GM23338 (cell line): ENCODE results near the gene PLS1. TPM values are rescaled to one million over a fixed set of nuclear protein-coding genes. Genes with fewer than 3 reads are reported as not detected.
"Not testable (repeated sequence)": the region's sequence is repeated elsewhere in the genome, so short reads cannot be mapped to it uniquely, and the experiment has no call there.

Experiments
- ATAC-seq: fragments of 200-7000 bp; cut with Tn5 transposase; 3 replicates; pipeline ENCODE4 v1.9.1; 2020
- DNase-seq: peaks from one replicate; pipeline ENCODE4 v3.0.0-alpha.2; 2015; ENCODE audit warnings: low spot score
- H2AFZ ChIP-seq: fragments of 200-600 bp; sonication (generic); 2 replicates; pipeline ENCODE4 v1.8.0; 2016; ENCODE audit warnings: antibody characterized with exemption, mild to moderate bottlenecking, moderate library complexity
- H3F3A ChIP-seq: fragments of 200-600 bp; sonication (generic); replicated peaks from 2 replicates; pipeline ENCODE4 v1.8.0; 2017; ENCODE audit warnings: antibody characterized with exemption, mixed run types, low read depth
- H3K27ac ChIP-seq: fragments of 200-600 bp; sonication (generic); 2 replicates; pipeline ENCODE4 v1.6.1; 2016; ENCODE audit warnings: low read depth
- H3K27me3 ChIP-seq: fragments of 200-600 bp; sonication (generic); 2 replicates; pipeline ENCODE4 v1.8.0; 2016; ENCODE audit warnings: mild to moderate bottlenecking, mixed run types, moderate library complexity; ENCODE audit not compliant: insufficient read depth
- H3K36me3 ChIP-seq: fragments of 200-600 bp; sonication (generic); 2 replicates; pipeline ENCODE4 v1.8.0; 2016; ENCODE audit warnings: mild to moderate bottlenecking; ENCODE audit not compliant: insufficient read depth
- H3K4me1 ChIP-seq: fragments of 200-600 bp; sonication (generic); 2 replicates; pipeline ENCODE4 v1.8.0; 2016; ENCODE audit warnings: mild to moderate bottlenecking, moderate library complexity; ENCODE audit not compliant: insufficient read depth
- H3K4me2 ChIP-seq: fragments of 200-600 bp; sonication (generic); 2 replicates; pipeline ENCODE4 v1.7.1; 2017; ENCODE audit warnings: mixed run types
- H3K4me3 ChIP-seq: fragments of 200-600 bp; sonication (generic); 2 replicates; pipeline ENCODE4 v1.6.1; 2016; ENCODE audit warnings: mixed run types
- H3K79me2 ChIP-seq: fragments of 200-600 bp; sonication (generic); replicated peaks from 2 replicates; pipeline ENCODE4 v1.8.0; 2017; ENCODE audit warnings: mild to moderate bottlenecking; ENCODE audit not compliant: insufficient read depth
- H3K9me2 ChIP-seq: fragments of 200-600 bp; sonication (generic); 2 replicates; pipeline ENCODE4 v1.8.0; 2017; ENCODE audit not compliant: insufficient read depth
- H4K20me1 ChIP-seq: fragments of 200-600 bp; sonication (generic); replicated peaks from 2 replicates; pipeline ENCODE4 v1.8.0; 2017; ENCODE audit warnings: mild to moderate bottlenecking; ENCODE audit not compliant: insufficient read depth
- H3K27ac Mint-ChIP-seq: 2 replicates; pipeline ENCODE4 v1.8.0; 2020; ENCODE audit warnings: inconsistent platforms, mild to moderate bottlenecking, moderate library complexity, mixed read lengths
- H3K27me3 Mint-ChIP-seq: 3 replicates; pipeline ENCODE4 v1.8.0; 2022; ENCODE audit warnings: low read depth, mild to moderate bottlenecking, moderate library complexity, mixed read lengths, inconsistent platforms; ENCODE audit not compliant: insufficient read depth, poor library complexity
- H3K36me3 Mint-ChIP-seq: 3 replicates; pipeline ENCODE4 v1.8.0; 2021; ENCODE audit warnings: low read depth, mild to moderate bottlenecking, inconsistent platforms, moderate library complexity, mixed read lengths
- H3K4me1 Mint-ChIP-seq: 3 replicates; pipeline ENCODE4 v1.8.0; 2020; ENCODE audit warnings: mild to moderate bottlenecking, inconsistent platforms, mixed read lengths
- H3K4me3 Mint-ChIP-seq: 3 replicates; pipeline ENCODE4 v1.8.0; 2021; ENCODE audit warnings: moderate library complexity, mild to moderate bottlenecking, inconsistent platforms, mixed read lengths
- H3K9me3 Mint-ChIP-seq: 3 replicates; pipeline ENCODE4 v1.8.0; 2020; ENCODE audit warnings: moderate library complexity, mild to moderate bottlenecking, inconsistent platforms, mixed read lengths
- CREB1 ChIP-seq: fragments of 250-450 bp; sonication (Bioruptor Pico); IDR thresholded peaks from 2 replicates; pipeline ENCODE4 v1.5.0; 2020; ENCODE audit warnings: low read depth, mild to moderate bottlenecking, moderate library complexity
- EZH2 ChIP-seq: fragments of 200-600 bp; sonication (generic); IDR thresholded peaks from one replicate; pipeline ENCODE4 v1.8.0; 2017; ENCODE audit warnings: antibody characterized with exemption, mild to moderate bottlenecking, low read depth; ENCODE audit not compliant: unreplicated experiment
- EZH2phosphoT487 ChIP-seq: fragments of 200-600 bp; sonication (generic); IDR thresholded peaks from one replicate; pipeline ENCODE4 v1.8.1; 2018; ENCODE audit warnings: antibody characterized with exemption; ENCODE audit not compliant: unreplicated experiment
- NANOG ChIP-seq: IDR thresholded peaks from 2 replicates; pipeline ENCODE4 v1.6.1; 2016; ENCODE audit warnings: antibody characterized with exemption, borderline replicate concordance
- ZNF331 ChIP-seq: fragments of 250-450 bp; sonication (Bioruptor Pico); IDR thresholded peaks from 2 replicates; pipeline ENCODE4 v1.5.0; 2020; ENCODE audit warnings: low read depth, mild to moderate bottlenecking, moderate library complexity
- polyA plus RNA-seq: library from polyadenylated mRNA; unstranded; fragments of >200 nt; fragmentation: Nextera tagmentation; extraction: Ambion mirVana; gene quantifications from 2 replicates; pipeline ENCODE4 v1.2.1, GENCODE V29; 2016
- total RNA-seq: library from RNA; depleted of rRNA; stranded (reverse); fragments of >200 nt; shearing (Covaris generic); gene quantifications from 2 replicates; pipeline ENCODE4 v1.2.3, GENCODE V29; 2014
- TF ChIP-seq, protein P1 (sequence below), 2 experiments: fragments of 200-600 bp in 1 of 2; sonication (generic) in 1 of 2; conservative IDR thresholded peaks; 2 replicates each; pipeline versions ENCODE4 v1.5.1 to v1.6.1; 2016 to 2017; ENCODE audit warnings: antibody characterized with exemption in 2 of 2, low read depth in 2 of 2, mild to moderate bottlenecking in 2 of 2, moderate library complexity in 1 of 2
- TF ChIP-seq, protein P2 (sequence below): fragments of 250-450 bp; sonication (Bioruptor Pico); IDR thresholded peaks from 2 replicates; pipeline ENCODE4 v1.5.0; 2020; ENCODE audit warnings: mild to moderate bottlenecking, moderate library complexity

PLS1 gene
- total and polyA plus RNA-seq, 2 experiments from 2014 or later: 18.4 to 42.2 TPM

DNA sequence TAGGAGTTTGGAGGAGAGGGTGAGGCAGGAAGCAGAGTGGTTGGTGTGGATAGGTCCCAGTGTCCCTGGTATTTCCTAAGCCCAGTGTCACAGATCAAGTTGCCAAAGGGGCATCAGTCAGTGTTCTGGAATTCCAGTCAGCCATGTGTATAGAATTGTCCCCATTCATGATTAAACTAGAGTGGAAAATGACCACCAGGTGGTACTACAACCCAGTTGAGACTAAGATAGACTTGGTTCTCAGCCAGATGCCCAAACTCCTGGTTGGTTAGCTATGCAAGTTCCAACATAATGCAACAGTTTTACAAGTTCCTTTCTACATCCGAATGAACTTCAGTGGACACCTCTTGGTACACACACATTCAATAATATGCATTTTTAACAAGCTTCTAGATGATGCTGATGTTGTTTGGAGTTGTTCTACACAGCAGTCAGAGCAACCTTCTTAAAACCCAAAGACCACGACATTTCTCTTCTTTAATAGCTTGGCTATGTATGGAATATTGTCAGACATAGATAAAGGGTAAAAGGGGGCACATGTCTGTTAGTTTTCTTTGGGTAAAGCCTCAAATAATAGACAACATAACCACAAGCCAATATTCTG, 9.3 kb upstream of the PLS1 start:
- Histone ChIP-seq H4K20me1 (no peaks in the 10 kb centered on the region), H3K27ac (no peak overlapping the region), H3K9me2 (no peaks in the 10 kb centered on the region), H3K4me2 (no peak overlapping the region), H3K4me1 (no peaks in the 10 kb centered on the region), H3K79me2 (no peaks in the 10 kb centered on the region), H3K27me3 (no peaks in the 10 kb centered on the region), H2AFZ (no peak overlapping the region), H3K4me3 (no peak overlapping the region), H3F3A (no peaks in the 10 kb centered on the region), H3K36me3 (no peaks in the 10 kb centered on the region)
- TF ChIP-seq CREB1 (CRISPR knock-in tag): no peak
- TF ChIP-seq, protein P1, sequence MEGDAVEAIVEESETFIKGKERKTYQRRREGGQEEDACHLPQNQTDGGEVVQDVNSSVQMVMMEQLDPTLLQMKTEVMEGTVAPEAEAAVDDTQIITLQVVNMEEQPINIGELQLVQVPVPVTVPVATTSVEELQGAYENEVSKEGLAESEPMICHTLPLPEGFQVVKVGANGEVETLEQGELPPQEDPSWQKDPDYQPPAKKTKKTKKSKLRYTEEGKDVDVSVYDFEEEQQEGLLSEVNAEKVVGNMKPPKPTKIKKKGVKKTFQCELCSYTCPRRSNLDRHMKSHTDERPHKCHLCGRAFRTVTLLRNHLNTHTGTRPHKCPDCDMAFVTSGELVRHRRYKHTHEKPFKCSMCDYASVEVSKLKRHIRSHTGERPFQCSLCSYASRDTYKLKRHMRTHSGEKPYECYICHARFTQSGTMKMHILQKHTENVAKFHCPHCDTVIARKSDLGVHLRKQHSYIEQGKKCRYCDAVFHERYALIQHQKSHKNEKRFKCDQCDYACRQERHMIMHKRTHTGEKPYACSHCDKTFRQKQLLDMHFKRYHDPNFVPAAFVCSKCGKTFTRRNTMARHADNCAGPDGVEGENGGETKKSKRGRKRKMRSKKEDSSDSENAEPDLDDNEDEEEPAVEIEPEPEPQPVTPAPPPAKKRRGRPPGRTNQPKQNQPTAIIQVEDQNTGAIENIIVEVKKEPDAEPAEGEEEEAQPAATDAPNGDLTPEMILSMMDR (conservative IDR thresholded peaks at IDR 0.05; ENCODE audit: low read depth in 2 of 2): peak; percentile 69 to 84
- no peaks in the 10 kb centered on the region; the same call in 2 of the 3 replicates for H3K4me1 Mint-ChIP-seq
- ATAC-seq: peak; percentile 94
- no peak overlapping the region for H3K4me3 Mint-ChIP-seq
- no peak overlapping the region for H3K27ac Mint-ChIP-seq
- peaks cover 2% of the 10 kb centered on the region for H3K27me3 Mint-ChIP-seq
- no peaks in the 10 kb centered on the region for H3K36me3 Mint-ChIP-seq
- peak; percentile 92 for DNase-seq
- no peaks in the 10 kb centered on the region for H3K9me3 Mint-ChIP-seq

DNA sequence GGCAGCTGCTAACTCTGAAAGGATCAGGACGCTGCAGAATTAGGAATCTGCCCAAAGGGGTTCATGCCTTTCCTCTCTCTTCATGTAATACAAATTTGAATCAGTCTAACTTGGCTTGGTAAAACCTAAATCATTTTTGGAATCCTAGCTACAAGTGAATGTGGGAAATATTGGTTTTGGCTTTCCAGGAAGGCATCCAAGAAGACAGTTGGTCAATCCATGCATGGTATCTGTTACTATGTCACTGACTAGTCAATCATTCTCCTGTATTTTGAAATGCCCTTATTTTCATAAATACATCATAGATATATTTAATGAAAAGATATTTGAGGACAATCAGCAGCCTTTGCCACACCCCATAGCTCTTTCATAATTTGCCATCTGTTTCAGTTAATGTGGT, 7.5 kb upstream of the PLS1 start:
- Histone ChIP-seq H3K4me2 (no peak overlapping the region), H3K27ac (no peak overlapping the region), H4K20me1 (no peaks in the 10 kb centered on the region), H3K27me3 (no peaks in the 10 kb centered on the region), H3K4me3 (no peak overlapping the region), H3F3A (no peaks in the 10 kb centered on the region), H3K4me1 (no peaks in the 10 kb centered on the region), H3K36me3 (no peaks in the 10 kb centered on the region), H2AFZ (no peak overlapping the region), H3K9me2 (no peaks in the 10 kb centered on the region), H3K79me2 (no peaks in the 10 kb centered on the region)
- Mint-ChIP-seq H3K9me3 (no peaks in the 10 kb centered on the region), H3K4me1 (no peaks in the 10 kb centered on the region; the same call in 2 of the 3 replicates), H3K4me3 (no peak overlapping the region), H3K36me3 (no peaks in the 10 kb centered on the region), H3K27me3 (peaks cover 2% of the 10 kb centered on the region), H3K27ac (no peak overlapping the region)
- ATAC-seq: no peak
- DNase-seq: no peak
- TF ChIP-seq ZNF331 (CRISPR knock-in tag) (no peak), EZH2phosphoT487 (no peak), EZH2 (no peak), NANOG (no peak)
- TF ChIP-seq, protein P2, sequence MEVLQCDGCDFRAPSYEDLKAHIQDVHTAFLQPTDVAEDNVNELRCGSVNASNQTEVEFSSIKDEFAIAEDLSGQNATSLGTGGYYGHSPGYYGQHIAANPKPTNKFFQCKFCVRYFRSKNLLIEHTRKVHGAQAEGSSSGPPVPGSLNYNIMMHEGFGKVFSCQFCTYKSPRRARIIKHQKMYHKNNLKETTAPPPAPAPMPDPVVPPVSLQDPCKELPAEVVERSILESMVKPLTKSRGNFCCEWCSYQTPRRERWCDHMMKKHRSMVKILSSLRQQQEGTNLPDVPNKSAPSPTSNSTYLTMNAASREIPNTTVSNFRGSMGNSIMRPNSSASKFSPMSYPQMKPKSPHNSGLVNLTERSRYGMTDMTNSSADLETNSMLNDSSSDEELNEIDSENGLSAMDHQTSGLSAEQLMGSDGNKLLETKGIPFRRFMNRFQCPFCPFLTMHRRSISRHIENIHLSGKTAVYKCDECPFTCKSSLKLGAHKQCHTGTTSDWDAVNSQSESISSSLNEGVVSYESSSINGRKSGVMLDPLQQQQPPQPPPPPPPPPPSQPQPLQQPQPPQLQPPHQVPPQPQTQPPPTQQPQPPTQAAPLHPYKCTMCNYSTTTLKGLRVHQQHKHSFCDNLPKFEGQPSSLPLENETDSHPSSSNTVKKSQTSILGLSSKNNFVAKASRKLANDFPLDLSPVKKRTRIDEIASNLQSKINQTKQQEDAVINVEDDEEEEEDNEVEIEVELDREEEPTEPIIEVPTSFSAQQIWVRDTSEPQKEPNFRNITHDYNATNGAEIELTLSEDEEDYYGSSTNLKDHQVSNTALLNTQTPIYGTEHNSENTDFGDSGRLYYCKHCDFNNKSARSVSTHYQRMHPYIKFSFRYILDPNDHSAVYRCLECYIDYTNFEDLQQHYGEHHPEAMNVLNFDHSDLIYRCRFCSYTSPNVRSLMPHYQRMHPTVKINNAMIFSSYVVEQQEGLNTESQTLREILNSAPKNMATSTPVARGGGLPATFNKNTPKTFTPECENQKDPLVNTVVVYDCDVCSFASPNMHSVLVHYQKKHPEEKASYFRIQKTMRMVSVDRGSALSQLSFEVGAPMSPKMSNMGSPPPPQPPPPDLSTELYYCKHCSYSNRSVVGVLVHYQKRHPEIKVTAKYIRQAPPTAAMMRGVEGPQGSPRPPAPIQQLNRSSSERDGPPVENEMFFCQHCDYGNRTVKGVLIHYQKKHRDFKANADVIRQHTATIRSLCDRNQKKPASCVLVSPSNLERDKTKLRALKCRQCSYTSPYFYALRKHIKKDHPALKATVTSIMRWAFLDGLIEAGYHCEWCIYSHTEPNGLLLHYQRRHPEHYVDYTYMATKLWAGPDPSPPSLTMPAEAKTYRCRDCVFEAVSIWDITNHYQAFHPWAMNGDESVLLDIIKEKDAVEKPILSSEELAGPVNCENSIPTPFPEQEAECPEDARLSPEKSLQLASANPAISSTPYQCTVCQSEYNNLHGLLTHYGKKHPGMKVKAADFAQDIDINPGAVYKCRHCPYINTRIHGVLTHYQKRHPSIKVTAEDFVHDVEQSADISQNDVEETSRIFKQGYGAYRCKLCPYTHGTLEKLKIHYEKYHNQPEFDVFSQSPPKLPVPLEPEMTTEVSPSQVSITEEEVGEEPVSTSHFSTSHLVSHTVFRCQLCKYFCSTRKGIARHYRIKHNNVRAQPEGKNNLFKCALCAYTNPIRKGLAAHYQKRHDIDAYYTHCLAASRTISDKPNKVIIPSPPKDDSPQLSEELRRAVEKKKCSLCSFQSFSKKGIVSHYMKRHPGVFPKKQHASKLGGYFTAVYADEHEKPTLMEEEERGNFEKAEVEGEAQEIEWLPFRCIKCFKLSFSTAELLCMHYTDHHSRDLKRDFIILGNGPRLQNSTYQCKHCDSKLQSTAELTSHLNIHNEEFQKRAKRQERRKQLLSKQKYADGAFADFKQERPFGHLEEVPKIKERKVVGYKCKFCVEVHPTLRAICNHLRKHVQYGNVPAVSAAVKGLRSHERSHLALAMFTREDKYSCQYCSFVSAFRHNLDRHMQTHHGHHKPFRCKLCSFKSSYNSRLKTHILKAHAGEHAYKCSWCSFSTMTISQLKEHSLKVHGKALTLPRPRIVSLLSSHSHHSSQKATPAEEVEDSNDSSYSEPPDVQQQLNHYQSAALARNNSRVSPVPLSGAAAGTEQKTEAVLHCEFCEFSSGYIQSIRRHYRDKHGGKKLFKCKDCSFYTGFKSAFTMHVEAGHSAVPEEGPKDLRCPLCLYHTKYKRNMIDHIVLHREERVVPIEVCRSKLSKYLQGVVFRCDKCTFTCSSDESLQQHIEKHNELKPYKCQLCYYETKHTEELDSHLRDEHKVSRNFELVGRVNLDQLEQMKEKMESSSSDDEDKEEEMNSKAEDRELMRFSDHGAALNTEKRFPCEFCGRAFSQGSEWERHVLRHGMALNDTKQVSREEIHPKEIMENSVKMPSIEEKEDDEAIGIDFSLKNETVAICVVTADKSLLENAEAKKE (CRISPR knock-in tag): no peak

DNA sequence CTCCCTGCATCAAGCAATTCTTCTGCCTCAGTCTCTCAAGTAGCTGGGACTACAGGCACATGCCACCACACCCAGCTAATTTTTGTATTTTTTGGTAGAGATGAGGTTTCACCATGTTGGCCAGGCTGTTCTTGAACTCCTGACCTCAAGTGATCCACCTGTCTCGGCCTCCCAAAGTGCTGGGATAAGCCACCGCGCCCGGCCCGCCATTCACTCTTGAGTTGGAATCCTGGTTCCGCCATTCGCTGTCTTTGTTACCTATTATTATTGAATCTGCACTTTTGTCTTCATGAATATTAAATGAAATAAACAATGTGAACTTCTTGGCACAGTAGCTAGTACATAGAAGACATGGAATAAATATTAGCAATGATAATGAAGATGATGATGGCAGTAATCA, 3.9 kb upstream of the PLS1 start:
- not testable (repeated sequence) for H3K4me2 ChIP-seq, H3F3A ChIP-seq, H3K4me3 ChIP-seq, ATAC-seq, H3K4me1 Mint-ChIP-seq, H4K20me1 ChIP-seq, H3K27me3 Mint-ChIP-seq, H3K4me3 Mint-ChIP-seq, H3K36me3 Mint-ChIP-seq, H3K27me3 ChIP-seq, H3K9me2 ChIP-seq, H2AFZ ChIP-seq, H3K4me1 ChIP-seq, DNase-seq, H3K9me3 Mint-ChIP-seq, H3K36me3 ChIP-seq, H3K79me2 ChIP-seq, H3K27ac Mint-ChIP-seq, H3K27ac ChIP-seq
